ENCODE measurements around the gene NRCAM. TPM values are rescaled to one million over a fixed set of nuclear protein-coding genes. Genes with fewer than 3 reads are reported as not detected.

Gene NRCAM
- total RNA-seq, 2 donors from 2014 or later, result 17.9 to 28.2 TPM

DNA sequence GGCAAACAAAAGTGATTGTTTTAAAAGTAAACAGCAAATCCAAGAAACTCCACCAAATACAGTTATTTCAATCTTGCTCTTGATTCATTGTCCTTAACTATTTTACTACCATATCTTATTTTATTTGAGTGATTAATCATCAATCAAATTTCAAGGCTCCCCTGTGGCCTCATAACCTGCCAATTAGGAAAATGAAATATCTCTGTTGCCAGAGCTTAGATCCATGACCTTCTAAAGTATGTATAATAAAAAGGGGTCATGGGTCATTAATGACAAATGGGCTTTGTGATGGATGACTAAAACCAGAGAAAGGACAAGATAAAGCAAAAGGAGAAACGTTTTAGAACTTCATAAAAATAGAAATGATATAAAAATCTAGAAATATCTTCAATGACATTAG lies 28.5 kb downstream of the NRCAM start:
- Histone ChIP-seq H3K9ac (ENCODE audit: extremely low read depth, low read length, poor library complexity, severe bottlenecking) (no peak overlapping the region), H3K4me3 (ENCODE audit: low read length) (no peak overlapping the region), H3K9me3 (ENCODE audit: control insufficient read depth, low read length) (no peaks in the 10 kb centered on the region), H3K4me1 (ENCODE audit: control insufficient read depth, insufficient read depth, low read length) (no peaks in the 10 kb centered on the region), H3K27ac (ENCODE audit: low read depth, low read length) (no peak overlapping the region), H3K36me3 (ENCODE audit: control insufficient read depth, insufficient read depth, low read length) (no peaks in the 10 kb centered on the region), H3K27me3 (ENCODE audit: control insufficient read depth, insufficient read depth, low read length, poor library complexity, severe bottlenecking) (no peaks in the 10 kb centered on the region)
- Mint-ChIP-seq H3K9me3 (no peaks in the 10 kb centered on the region), H3K36me3 (ENCODE audit: low read depth) (no peaks in the 10 kb centered on the region), H3K27me3 (ENCODE audit: insufficient read depth) (no peaks in the 10 kb centered on the region), H3K4me1 (no peaks in the 10 kb centered on the region), H3K4me3 (no peak overlapping the region), H3K27ac (no peak overlapping the region)
- DNase-seq, result no peak
- 75% methylated on average over 1 of the region's 1 CpG; no CpG with 5 or more reads in 1 of the 2 experiments for WGBS, 2 experiments (ENCODE audit: insufficient coverage in 1 of 2, insufficient read length in 1 of 2)
- TF ChIP-seq CTCF (conservative IDR thresholded peaks at IDR 0.05), result no peak

GRCh38 chr7:108425714-108426275 lies 30.4 kb downstream of the NRCAM start:
- DNase-seq, result no peak
- no peaks in the 10 kb centered on the region for H3K9me3 Mint-ChIP-seq
- Histone ChIP-seq H3K27me3 (ENCODE audit: control insufficient read depth, insufficient read depth, low read length, poor library complexity, severe bottlenecking) (no peaks in the 10 kb centered on the region), H3K27ac (ENCODE audit: low read depth, low read length) (no peak overlapping the region), H3K4me1 (ENCODE audit: control insufficient read depth, insufficient read depth, low read length) (no peaks in the 10 kb centered on the region), H3K9ac (ENCODE audit: extremely low read depth, low read length, poor library complexity, severe bottlenecking) (no peak overlapping the region), H3K36me3 (ENCODE audit: control insufficient read depth, insufficient read depth, low read length) (no peaks in the 10 kb centered on the region), H3K4me3 (ENCODE audit: low read length) (no peak overlapping the region), H3K9me3 (ENCODE audit: control insufficient read depth, low read length) (no peaks in the 10 kb centered on the region)
- peaks cover 11% of the 10 kb centered on the region for H3K4me1 Mint-ChIP-seq
- H3K27ac Mint-ChIP-seq, result no peak overlapping the region
- no peak overlapping the region for H3K4me3 Mint-ChIP-seq
- H3K27me3 Mint-ChIP-seq (ENCODE audit: insufficient read depth), result no peaks in the 10 kb centered on the region
- no peak for TF ChIP-seq CTCF (conservative IDR thresholded peaks at IDR 0.05)
- 92 to 100% methylated on average over 1 to 2 of the region's 2 CpGs for WGBS, 2 experiments (ENCODE audit: insufficient coverage in 1 of 2, insufficient read length in 1 of 2)
- no peaks in the 10 kb centered on the region for H3K36me3 Mint-ChIP-seq (ENCODE audit: low read depth)

GRCh38 chr7:108424013-108424412 lies 32.2 kb downstream of the NRCAM start:
- H3K4me1 Mint-ChIP-seq, result peaks cover 11% of the 10 kb centered on the region

More at GRCh38 chr7:108424013-108424412, 32.2 kb downstream of the NRCAM start:
- Histone ChIP-seq H3K4me3 (ENCODE audit: low read length) (no peak overlapping the region), H3K27ac (ENCODE audit: low read depth, low read length) (no peak overlapping the region), H3K27me3 (ENCODE audit: control insufficient read depth, insufficient read depth, low read length, poor library complexity, severe bottlenecking) (no peaks in the 10 kb centered on the region), H3K9me3 (ENCODE audit: control insufficient read depth, low read length) (no peaks in the 10 kb centered on the region), H3K4me1 (ENCODE audit: control insufficient read depth, insufficient read depth, low read length) (no peaks in the 10 kb centered on the region), H3K36me3 (ENCODE audit: control insufficient read depth, insufficient read depth, low read length) (no peaks in the 10 kb centered on the region), H3K9ac (ENCODE audit: extremely low read depth, low read length, poor library complexity, severe bottlenecking) (no peak overlapping the region)
- H3K36me3 Mint-ChIP-seq (ENCODE audit: low read depth), result no peaks in the 10 kb centered on the region
- no peaks in the 10 kb centered on the region for H3K9me3 Mint-ChIP-seq
- DNase-seq, result no peak
- no peak for TF ChIP-seq CTCF (conservative IDR thresholded peaks at IDR 0.05)
- 87 to 100% methylated on average over 2 to 4 of the region's 4 CpGs for whole genome bisulfite sequencing, 2 experiments (ENCODE audit: insufficient coverage in 1 of 2, insufficient read length in 1 of 2)
- no peak overlapping the region for H3K4me3 Mint-ChIP-seq
- no peak overlapping the region for H3K27ac Mint-ChIP-seq
- H3K27me3 Mint-ChIP-seq (ENCODE audit: insufficient read depth), result no peaks in the 10 kb centered on the region
